IMR-90 (cell line): ENCODE data around the gene UGGT2. TPM values are rescaled to one million over a fixed set of nuclear protein-coding genes. Genes with fewer than 3 reads are reported as not detected.

Source experiments
- ATAC-seq: fragments of 200-7000 bp; cut with Tn5 transposase; 2 replicates; pipeline ENCODE4 v1.9.1; 2020; ENCODE audit warnings: low read depth, mild to moderate bottlenecking, moderate library complexity
- BruUV-seq: library from RNA; stranded (reverse); fragments of 400-500 nt; replicated peaks from 2 replicates; lab custom pipeline; 2021; lab: Mats Ljungman, UMichigan
- CTCF ChIA-PET: fragments of 300-600 bp; formaldehyde crosslinking; extraction: SDS; loops from one replicate; lab custom pipeline; 2021; ENCODE audit warnings: antibody characterized with exemption; lab: Yijun Ruan, JAX
- POLR2A ChIA-PET: fragments of 300-600 bp; sonication (Branson Sonifier 250); formaldehyde crosslinking; loops from one replicate; lab custom pipeline; 2022; ENCODE audit warnings: antibody characterized with exemption; ENCODE audit not compliant: unreplicated experiment; lab: Charles Lee
- DNase-seq: peaks from one replicate; pipeline ENCODE4 v3.0.0; 2013
- H2AFZ ChIP-seq: replicated peaks from 2 replicates; pipeline ENCODE3; 2013; ENCODE audit warnings: low read length, mild to moderate bottlenecking; ENCODE audit not compliant: poor library complexity
- H2AK5ac ChIP-seq: 2 replicates; pipeline ENCODE4 v1.6.1; 2013; ENCODE audit warnings: low read depth, low read length, inconsistent platforms
- H2AK9ac ChIP-seq: replicated peaks from 2 replicates; pipeline ENCODE3; 2013; ENCODE audit warnings: mild to moderate bottlenecking, low read depth, low read length, moderate library complexity; ENCODE audit not compliant: poor library complexity
- H2BK120ac ChIP-seq: 2 replicates; pipeline ENCODE4 v1.6.1; 2013; ENCODE audit warnings: low read depth, low read length, inconsistent platforms
- H2BK15ac ChIP-seq: 3 replicates; pipeline ENCODE4 v1.6.1; 2013; ENCODE audit warnings: low read depth, low read length, inconsistent platforms
- H2BK20ac ChIP-seq: 2 replicates; pipeline ENCODE4 v1.6.1; 2013; ENCODE audit warnings: low read depth, mild to moderate bottlenecking, inconsistent platforms, low read length, moderate library complexity
- H2BK5ac ChIP-seq: 2 replicates; pipeline ENCODE4 v1.6.1; 2013; ENCODE audit warnings: mild to moderate bottlenecking, low read depth, low read length, inconsistent platforms; ENCODE audit not compliant: poor library complexity, severe bottlenecking
- H3K14ac ChIP-seq: replicated peaks from 2 replicates; pipeline ENCODE4 v1.6.1; 2013; ENCODE audit warnings: low read depth, low read length, inconsistent platforms
- H3K18ac ChIP-seq: 2 replicates; pipeline ENCODE4 v1.6.1; 2013; ENCODE audit warnings: low read depth, low read length, control low read depth
- H3K23ac ChIP-seq: 2 replicates; pipeline ENCODE4 v1.6.1; 2013; ENCODE audit warnings: low read depth, low read length, inconsistent platforms
- H3K27ac ChIP-seq: 2 replicates; pipeline ENCODE4 v1.5.1; 2013; ENCODE audit warnings: mild to moderate bottlenecking, control low read depth, low read length; ENCODE audit not compliant: insufficient read depth
- H3K27me3 ChIP-seq: 2 replicates; pipeline ENCODE4 v1.6.1; 2013; ENCODE audit warnings: low read length; ENCODE audit not compliant: control insufficient read depth, insufficient read depth
- H3K36me3 ChIP-seq: 2 replicates; pipeline ENCODE4 v1.6.1; 2013; ENCODE audit warnings: low read length, mixed read lengths; ENCODE audit not compliant: control insufficient read depth, insufficient read depth
- H3K4ac ChIP-seq: 2 replicates; pipeline ENCODE4 v1.6.1; 2013; ENCODE audit warnings: low read depth, low read length, inconsistent platforms
- H3K4me1 ChIP-seq: 2 replicates; pipeline ENCODE4 v1.6.1; 2013; ENCODE audit warnings: low read length, mixed read lengths; ENCODE audit not compliant: control insufficient read depth, insufficient read depth
- H3K4me2 ChIP-seq: 2 replicates; pipeline ENCODE4 v1.6.1; 2013; ENCODE audit warnings: low read depth, mild to moderate bottlenecking, control low read depth, low read length, moderate library complexity
- H3K4me3 ChIP-seq: 2 replicates; pipeline ENCODE4 v1.5.1; 2013; ENCODE audit warnings: low read depth, mild to moderate bottlenecking, control low read depth, low read length, moderate library complexity; ENCODE audit not compliant: insufficient read depth
- H3K56ac ChIP-seq: 2 replicates; pipeline ENCODE4 v1.6.1; 2013; ENCODE audit warnings: low read length, inconsistent platforms; ENCODE audit not compliant: insufficient read depth; ENCODE audit errors: extremely low read depth
- H3K79me1 ChIP-seq, 2 experiments: 2 replicates each; pipeline ENCODE4 v1.6.1; 2013; ENCODE audit warnings: low read length in 2 of 2, inconsistent platforms in 1 of 2, low read depth in 1 of 2
- H3K9ac ChIP-seq: 2 replicates; pipeline ENCODE4 v1.6.1; 2013; ENCODE audit warnings: low read depth, low read length, control low read depth
- H3K9me1 ChIP-seq: 2 replicates; pipeline ENCODE4 v1.6.1; 2013; ENCODE audit warnings: low read length, inconsistent platforms; ENCODE audit not compliant: insufficient read depth
- H3K9me3 ChIP-seq: 2 replicates; pipeline ENCODE4 v1.6.1; 2013; ENCODE audit warnings: low read length; ENCODE audit not compliant: control insufficient read depth, insufficient read depth
- H4K20me1 ChIP-seq: 2 replicates; pipeline ENCODE4 v1.6.1; 2013; ENCODE audit warnings: low read length, inconsistent platforms; ENCODE audit not compliant: insufficient read depth
- H4K5ac ChIP-seq: 2 replicates; pipeline ENCODE4 v1.6.1; 2013; ENCODE audit warnings: mild to moderate bottlenecking, low read depth, low read length, control low read depth
- H4K8ac ChIP-seq, 2 experiments: 2 replicates each; pipeline ENCODE4 v1.6.1; 2013; ENCODE audit warnings: low read depth in 2 of 2, low read length in 2 of 2, control low read depth in 1 of 2, inconsistent platforms in 1 of 2
- H4K91ac ChIP-seq: 2 replicates; pipeline ENCODE4 v1.6.1; 2013; ENCODE audit warnings: low read depth, low read length, inconsistent platforms; ENCODE audit not compliant: insufficient read depth
- BHLHE40 ChIP-seq: fragments of 150-350 bp; IDR thresholded peaks from 2 replicates; pipeline ENCODE4 v1.6.1; 2016; ENCODE audit warnings: mild to moderate bottlenecking, low read depth, low read length
- CEBPB ChIP-seq: IDR thresholded peaks from 2 replicates; pipeline ENCODE4 v1.6.1; 2012; ENCODE audit warnings: low read depth, low read length, improper control_type of control experiment
- CHD1 ChIP-seq: IDR thresholded peaks from 2 replicates; pipeline ENCODE4 v1.6.1; 2012; ENCODE audit warnings: low read depth, low read length, improper control_type of control experiment
- FOS ChIP-seq: fragments of 150-350 bp; IDR thresholded peaks from 2 replicates; pipeline ENCODE4 v1.6.1; 2016; ENCODE audit warnings: low read depth, low read length
- MAFK ChIP-seq: IDR thresholded peaks from 2 replicates; pipeline ENCODE4 v1.6.1; 2012; ENCODE audit warnings: low read depth, low read length, improper control_type of control experiment
- MAZ ChIP-seq: IDR thresholded peaks from 2 replicates; pipeline ENCODE4 v1.6.1; 2012; ENCODE audit warnings: low read depth, mild to moderate bottlenecking, low read length, improper control_type of control experiment, moderate library complexity, borderline replicate concordance
- MXI1 ChIP-seq: IDR thresholded peaks from 2 replicates; pipeline ENCODE4 v1.6.1; 2012; ENCODE audit warnings: low read depth, mild to moderate bottlenecking, low read length, moderate library complexity, borderline replicate concordance
- NFE2L2 ChIP-seq: fragments of 150-350 bp; IDR thresholded peaks from 2 replicates; pipeline ENCODE4 v1.6.1; 2016; ENCODE audit warnings: low read depth, mild to moderate bottlenecking, low read length
- POLR2A ChIP-seq: IDR thresholded peaks from 2 replicates; pipeline ENCODE4 v1.6.1; 2012; ENCODE audit warnings: mild to moderate bottlenecking, low read depth, low read length
- RAD21 ChIP-seq: IDR thresholded peaks from 2 replicates; pipeline ENCODE4 v1.6.1; 2012; ENCODE audit warnings: low read length, improper control_type of control experiment
- RCOR1 ChIP-seq: IDR thresholded peaks from 2 replicates; pipeline ENCODE4 v1.6.1; 2012; ENCODE audit warnings: mild to moderate bottlenecking, low read length, improper control_type of control experiment; ENCODE audit not compliant: insufficient replicate concordance
- RFX5 ChIP-seq: IDR thresholded peaks from 2 replicates; pipeline ENCODE4 v1.8.0; 2012; ENCODE audit warnings: low read depth, mild to moderate bottlenecking, low read length, moderate library complexity
- SMC3 ChIP-seq: fragments of 150-350 bp; IDR thresholded peaks from 2 replicates; pipeline ENCODE4 v1.6.1; 2016; ENCODE audit warnings: low read depth, mild to moderate bottlenecking, antibody characterized with exemption, low read length, moderate library complexity
- WGBS, 2 experiments: methylation state at CpG; one replicate each; pipeline versions ENCODE4 v1.1.5 to v1.1.7; 2013; ENCODE audit warnings: missing lambda C conversion rate in 2 of 2; ENCODE audit not compliant: insufficient read length in 1 of 2; ENCODE audit errors: extremely low coverage in 2 of 2; 5-methylcytosine and 5-hydroxymethylcytosine counted together
- dilution Hi-C: fragments of 300-500 bp; cut with HindIII; formaldehyde crosslinking; loops from one replicate; pipeline ENCODE4 v1.14.3; 2018; ENCODE audit warnings: low sequenced_read_pairs; ENCODE audit not compliant: unreplicated experiment
- in situ Hi-C: fragments of 300-500 bp; cut with MboI; formaldehyde crosslinking; loops from 3 replicates; pipeline ENCODE4 v1.14.3; 2019; ENCODE audit warnings: low sequenced_read_pairs, inconsistent platforms, mixed read lengths
- intact Hi-C: fragments of 100-400 bp; cut with micrococcal nuclease; formaldehyde crosslinking; loops from 2 replicates; pipeline ENCODE4 v1.10.0; 2022
- polyA plus RNA-seq, 3 experiments: library from polyadenylated mRNA; depleted of rRNA; stranded (reverse); fragments of >200 nt; gene quantifications; 2 replicates each; pipeline ENCODE4 v1.2.3, GENCODE V29; 2012; ENCODE audit warnings: low replicate concordance in 1 of 3
- total RNA-seq: library from RNA; depleted of rRNA; stranded (reverse); fragments of >200 nt; gene quantifications from 2 replicates; pipeline ENCODE4 v1.2.3, GENCODE V29; 2012
- TF ChIP-seq, protein P1 (sequence below): conservative IDR thresholded peaks from 2 replicates; pipeline ENCODE4 v1.5.1; 2012; ENCODE audit warnings: mild to moderate bottlenecking, low read depth, low read length, improper control_type of control experiment
- TF ChIP-seq, protein P2 (sequence below): fragments of 150-350 bp; IDR thresholded peaks from 2 replicates; pipeline ENCODE4 v1.6.1; 2017; ENCODE audit warnings: mild to moderate bottlenecking, antibody characterized with exemption, low read length, low read depth
- TF ChIP-seq, protein P3 (sequence below): fragments of 150-350 bp; IDR thresholded peaks from 2 replicates; pipeline ENCODE4 v1.6.1; 2016; ENCODE audit warnings: low read depth, mild to moderate bottlenecking, low read length, moderate library complexity, borderline replicate concordance

The UGGT2 gene
- total and polyA plus RNA-seq, 2 of the 4 experiments (the other 2 are of a cell fraction) = 21.4 to 40.1 TPM

- POLR2A ChIA-PET = no interaction called here
- no peak overlapping the region for H4K91ac ChIP-seq
- H2AFZ ChIP-seq = no peak overlapping the region
- dilution Hi-C loops (no loop called here), in situ Hi-C loops (loop anchor here (25.0 kb wide), 1 partner anchor 768 kb away; no protein-coding TSS in a partner anchor), intact Hi-C loops (no loop called here)
- no peak overlapping the region for H2BK120ac ChIP-seq
- H4K20me1 ChIP-seq = peaks cover 10% of the 10 kb centered on the region
- H3K14ac ChIP-seq = no peak overlapping the region
- BruUV-seq = no TSS peak
- no peak overlapping the region for H4K8ac ChIP-seq
- no peaks in the 10 kb centered on the region for H3K9me1 ChIP-seq
- no peak overlapping the region for H3K4me2 ChIP-seq
- no peak overlapping the region for H3K18ac ChIP-seq
- no peak overlapping the region for H3K4ac ChIP-seq
- H3K36me3 ChIP-seq = no peaks in the 10 kb centered on the region
- H3K27me3 ChIP-seq = no peaks in the 10 kb centered on the region
- H2BK5ac ChIP-seq = no peak overlapping the region
- H2AK9ac ChIP-seq = no peak overlapping the region
- CTCF ChIA-PET = no interaction called here
- no peak overlapping the region for H3K4me3 ChIP-seq
- no CpG with 5 or more reads among the region's 1 CpG for WGBS, 2 experiments
- ATAC-seq (no peak), DNase-seq (no peak)
- H2AK5ac ChIP-seq = no peak overlapping the region
- no peaks in the 10 kb centered on the region for H3K9me3 ChIP-seq
- H2BK15ac ChIP-seq = no peak overlapping the region
- no peak overlapping the region for H2BK20ac ChIP-seq
- no peaks in the 10 kb centered on the region for H3K4me1 ChIP-seq
- no peak overlapping the region for H3K27ac ChIP-seq
- H3K79me1 ChIP-seq = peaks cover 12 to 34% of the 10 kb centered on the region in 2 experiments; a peak in 3 of 4 replicates
- H3K23ac ChIP-seq = no peak overlapping the region
- H3K56ac ChIP-seq = no peak overlapping the region
- no peak overlapping the region for H3K9ac ChIP-seq
- no peak overlapping the region for H4K5ac ChIP-seq
- TF ChIP-seq BHLHE40 (no peak), MXI1 (no peak), NFE2L2 (no peak), FOS (no peak), CEBPB (no peak), SMC3 (no peak), RCOR1 (no peak), MAZ (no peak), RAD21 (no peak), MAFK (no peak), POLR2A (no peak), CHD1 (no peak), RFX5 (no peak)
- TF ChIP-seq, protein P1, sequence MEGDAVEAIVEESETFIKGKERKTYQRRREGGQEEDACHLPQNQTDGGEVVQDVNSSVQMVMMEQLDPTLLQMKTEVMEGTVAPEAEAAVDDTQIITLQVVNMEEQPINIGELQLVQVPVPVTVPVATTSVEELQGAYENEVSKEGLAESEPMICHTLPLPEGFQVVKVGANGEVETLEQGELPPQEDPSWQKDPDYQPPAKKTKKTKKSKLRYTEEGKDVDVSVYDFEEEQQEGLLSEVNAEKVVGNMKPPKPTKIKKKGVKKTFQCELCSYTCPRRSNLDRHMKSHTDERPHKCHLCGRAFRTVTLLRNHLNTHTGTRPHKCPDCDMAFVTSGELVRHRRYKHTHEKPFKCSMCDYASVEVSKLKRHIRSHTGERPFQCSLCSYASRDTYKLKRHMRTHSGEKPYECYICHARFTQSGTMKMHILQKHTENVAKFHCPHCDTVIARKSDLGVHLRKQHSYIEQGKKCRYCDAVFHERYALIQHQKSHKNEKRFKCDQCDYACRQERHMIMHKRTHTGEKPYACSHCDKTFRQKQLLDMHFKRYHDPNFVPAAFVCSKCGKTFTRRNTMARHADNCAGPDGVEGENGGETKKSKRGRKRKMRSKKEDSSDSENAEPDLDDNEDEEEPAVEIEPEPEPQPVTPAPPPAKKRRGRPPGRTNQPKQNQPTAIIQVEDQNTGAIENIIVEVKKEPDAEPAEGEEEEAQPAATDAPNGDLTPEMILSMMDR = no peak
- TF ChIP-seq, protein P2, sequence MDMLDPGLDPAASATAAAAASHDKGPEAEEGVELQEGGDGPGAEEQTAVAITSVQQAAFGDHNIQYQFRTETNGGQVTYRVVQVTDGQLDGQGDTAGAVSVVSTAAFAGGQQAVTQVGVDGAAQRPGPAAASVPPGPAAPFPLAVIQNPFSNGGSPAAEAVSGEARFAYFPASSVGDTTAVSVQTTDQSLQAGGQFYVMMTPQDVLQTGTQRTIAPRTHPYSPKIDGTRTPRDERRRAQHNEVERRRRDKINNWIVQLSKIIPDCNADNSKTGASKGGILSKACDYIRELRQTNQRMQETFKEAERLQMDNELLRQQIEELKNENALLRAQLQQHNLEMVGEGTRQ = no peak
- TF ChIP-seq, protein P3, sequence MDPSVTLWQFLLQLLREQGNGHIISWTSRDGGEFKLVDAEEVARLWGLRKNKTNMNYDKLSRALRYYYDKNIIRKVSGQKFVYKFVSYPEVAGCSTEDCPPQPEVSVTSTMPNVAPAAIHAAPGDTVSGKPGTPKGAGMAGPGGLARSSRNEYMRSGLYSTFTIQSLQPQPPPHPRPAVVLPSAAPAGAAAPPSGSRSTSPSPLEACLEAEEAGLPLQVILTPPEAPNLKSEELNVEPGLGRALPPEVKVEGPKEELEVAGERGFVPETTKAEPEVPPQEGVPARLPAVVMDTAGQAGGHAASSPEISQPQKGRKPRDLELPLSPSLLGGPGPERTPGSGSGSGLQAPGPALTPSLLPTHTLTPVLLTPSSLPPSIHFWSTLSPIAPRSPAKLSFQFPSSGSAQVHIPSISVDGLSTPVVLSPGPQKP = no peak
These were observed 9.0 kb downstream of the UGGT2 start for GRCh38 chr13:96044238-96044637.
